Amygdala (tissue), 56 donors: ENCODE results near the gene PAX6.
A peak's percentile ranks its signal among the peaks of the same experiment; 100 is the strongest.

Experiments
- DNase-seq, 56 donors: peaks; one replicate each; lab custom pipeline; 2025; lab: John Stamatoyannopoulos, UW

The PAX6 gene

GRCh38 chr11:31810779-31811647 is at the start of gene PAX6:
Gene PAX6 (minus strand): TSS chr11:31811322. CDS start chr11:31806411, 4,911 bp downstream.
- DNase-seq: peak in 48 of 56 donors; percentile 33 to 89 (median 69)

GRCh38 chr11:31860391-31860790 is 49.3 kb upstream of the PAX6 start:
- DNase-seq: no peak

- DNase-seq: no peak
Observed at GRCh38 chr11:31856248-31856647, 45.1 kb upstream of the PAX6 start.

DNA sequence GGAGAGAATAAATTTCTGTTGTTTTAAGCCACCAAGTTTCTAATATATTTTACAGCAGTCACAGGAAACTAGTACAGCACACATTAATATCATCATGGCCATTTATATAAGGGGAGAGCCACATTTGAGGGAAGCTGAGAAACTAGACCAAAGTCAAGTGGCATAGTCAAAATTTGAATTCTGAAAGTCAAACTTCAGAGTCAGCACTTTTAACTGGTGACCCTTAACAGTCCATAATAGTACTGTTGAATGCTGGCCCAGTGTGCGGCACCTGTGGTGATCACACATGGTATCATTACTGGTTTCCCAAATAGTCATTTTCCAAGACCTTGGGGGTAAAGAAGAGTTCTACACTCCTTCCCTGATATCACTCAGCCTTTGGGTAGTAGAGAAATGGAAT is 44.3 kb upstream of the PAX6 start:
- DNase-seq: no peak

DNA sequence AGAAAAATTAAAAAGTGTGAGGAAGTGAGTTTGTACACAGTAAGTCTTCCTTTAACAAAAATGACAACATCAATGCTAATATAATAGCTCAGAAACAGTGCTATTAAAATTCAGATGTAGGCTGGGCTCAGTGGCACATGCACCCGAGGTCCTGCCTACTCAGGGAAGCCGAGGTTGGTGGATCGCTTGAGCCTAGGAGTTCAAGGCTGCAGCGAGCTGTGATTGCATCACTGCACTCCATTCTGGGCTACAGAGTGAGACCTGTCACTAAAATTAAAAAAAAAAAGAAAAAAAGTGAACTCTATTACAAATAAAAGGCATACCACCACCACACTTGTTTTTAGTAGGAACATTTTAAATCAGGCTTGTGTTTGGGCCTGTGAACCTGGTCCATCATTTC is 39.2 kb upstream of the PAX6 start:
- no peak for DNase-seq

DNA sequence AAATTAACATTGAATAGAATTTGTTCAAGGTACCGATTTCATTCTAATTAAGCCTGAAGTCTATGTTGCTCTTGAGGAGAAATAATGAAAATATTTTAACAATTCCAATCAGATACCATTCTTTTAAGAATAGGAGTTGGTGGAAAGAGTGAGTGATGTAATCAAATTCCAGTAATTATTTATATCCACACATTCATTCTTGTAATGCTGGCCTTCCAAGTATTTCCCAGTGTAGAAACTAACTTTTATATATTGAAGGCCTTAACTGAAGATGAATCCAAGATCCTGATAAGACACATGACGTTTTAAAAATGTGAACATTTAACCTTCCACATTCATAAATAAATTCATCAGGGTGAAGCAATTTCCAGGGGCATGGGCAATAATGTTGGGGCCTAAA is 36.6 kb upstream of the PAX6 start:
- DNase-seq: no peak

GRCh38 chr11:31845331-31845730 is 34.2 kb upstream of the PAX6 start:
- DNase-seq: no peak

DNA sequence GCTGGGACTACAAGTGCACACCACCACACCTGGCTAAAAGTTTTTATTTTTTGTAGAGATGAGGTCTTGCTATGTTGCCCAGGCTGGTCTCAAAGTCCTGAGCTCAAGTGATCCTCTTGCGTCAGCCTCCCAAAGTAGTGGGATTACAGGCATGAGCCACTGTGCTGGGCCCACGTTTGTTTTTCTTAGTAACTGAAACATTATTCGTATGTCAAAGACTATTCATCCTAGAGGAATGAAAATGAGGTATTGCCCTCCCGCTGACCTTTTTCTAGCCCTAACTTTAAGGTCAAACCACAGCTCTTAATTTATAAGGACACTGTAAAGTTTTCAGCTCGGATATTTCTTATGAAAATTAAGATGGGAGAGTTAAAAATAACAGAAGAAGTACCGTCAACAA is 33.2 kb upstream of the PAX6 start:
- DNase-seq: no peak

DNA sequence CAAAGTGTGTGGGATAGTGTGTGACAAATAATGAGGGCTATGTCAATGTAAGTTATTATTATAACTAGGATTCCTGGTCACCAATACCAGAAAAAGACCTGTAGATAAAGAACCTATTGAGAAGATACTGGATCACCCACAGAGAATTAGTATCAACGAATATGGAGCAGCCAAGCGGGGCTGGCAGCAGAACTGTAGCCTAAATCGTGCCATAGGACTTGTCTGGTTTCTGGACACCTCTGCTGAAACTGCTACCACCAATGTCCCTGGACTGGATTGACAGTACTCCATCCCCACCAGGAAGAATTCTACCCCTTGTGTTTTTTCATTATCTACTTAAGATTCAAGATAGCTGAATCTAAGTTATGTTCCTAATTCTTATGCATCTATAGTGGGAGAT is 30.3 kb upstream of the PAX6 start:
- DNase-seq: no peak

DNA sequence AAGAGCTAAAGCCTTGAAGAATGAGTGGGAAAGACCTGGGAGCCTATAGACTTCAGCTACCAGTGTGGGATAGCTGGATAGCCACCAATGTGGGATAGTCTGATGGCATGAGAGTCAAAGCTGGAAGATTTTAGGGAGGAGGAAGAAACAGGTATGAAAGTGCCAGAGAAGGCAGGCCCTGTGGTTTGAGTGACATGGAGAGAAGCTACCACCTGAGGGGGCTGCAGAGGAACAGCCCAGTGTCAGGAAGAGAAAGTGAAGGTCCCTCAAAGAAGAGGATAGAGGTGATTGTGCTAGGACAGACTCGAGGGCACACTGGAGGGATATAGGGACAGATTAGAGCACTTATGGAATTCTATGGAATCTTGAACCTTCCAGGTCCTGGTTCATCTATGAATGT is 23.1 kb upstream of the PAX6 start:
- no peak for DNase-seq

- DNase-seq: no peak
Observed at GRCh38 chr11:31830406-31830805, 19.3 kb upstream of the PAX6 start.

GRCh38 chr11:31828217-31828616 is 17.1 kb upstream of the PAX6 start:
- no peak for DNase-seq

DNA sequence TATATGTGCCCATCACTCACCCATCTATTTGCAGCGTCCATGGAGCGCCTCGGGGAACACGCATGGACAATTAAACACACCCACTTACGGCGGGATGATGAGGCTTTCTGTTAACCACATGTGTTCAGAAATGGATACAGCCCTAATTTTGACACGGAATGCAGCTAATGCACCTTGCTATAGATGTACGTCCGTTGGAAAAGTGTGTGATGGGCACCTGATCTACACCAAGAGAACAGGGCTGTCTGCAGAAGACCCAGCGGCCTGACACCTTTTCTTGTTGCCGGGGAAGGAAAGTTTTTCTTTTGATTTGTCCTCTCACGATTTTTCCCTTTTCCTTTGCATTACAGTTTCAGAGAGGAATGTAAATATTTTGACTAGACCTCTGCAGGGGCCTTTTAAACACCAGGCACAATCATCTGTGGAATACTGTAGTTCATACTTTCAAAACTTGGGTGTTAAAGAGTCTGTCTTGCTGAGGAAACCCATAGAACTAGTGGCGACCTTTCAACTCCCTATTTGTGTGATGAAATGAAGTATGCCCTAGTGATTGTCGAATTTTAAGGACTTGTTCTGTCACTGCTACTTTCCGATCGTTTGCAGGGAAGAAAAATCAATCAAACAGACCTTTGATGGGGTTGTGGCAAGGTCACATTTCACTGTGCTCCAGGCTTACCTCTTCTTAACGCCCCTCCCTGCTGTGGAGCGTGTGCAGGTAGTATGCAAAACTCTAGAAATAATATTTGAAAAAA is 16.5 kb upstream of the PAX6 start:
- DNase-seq: no peak

DNA sequence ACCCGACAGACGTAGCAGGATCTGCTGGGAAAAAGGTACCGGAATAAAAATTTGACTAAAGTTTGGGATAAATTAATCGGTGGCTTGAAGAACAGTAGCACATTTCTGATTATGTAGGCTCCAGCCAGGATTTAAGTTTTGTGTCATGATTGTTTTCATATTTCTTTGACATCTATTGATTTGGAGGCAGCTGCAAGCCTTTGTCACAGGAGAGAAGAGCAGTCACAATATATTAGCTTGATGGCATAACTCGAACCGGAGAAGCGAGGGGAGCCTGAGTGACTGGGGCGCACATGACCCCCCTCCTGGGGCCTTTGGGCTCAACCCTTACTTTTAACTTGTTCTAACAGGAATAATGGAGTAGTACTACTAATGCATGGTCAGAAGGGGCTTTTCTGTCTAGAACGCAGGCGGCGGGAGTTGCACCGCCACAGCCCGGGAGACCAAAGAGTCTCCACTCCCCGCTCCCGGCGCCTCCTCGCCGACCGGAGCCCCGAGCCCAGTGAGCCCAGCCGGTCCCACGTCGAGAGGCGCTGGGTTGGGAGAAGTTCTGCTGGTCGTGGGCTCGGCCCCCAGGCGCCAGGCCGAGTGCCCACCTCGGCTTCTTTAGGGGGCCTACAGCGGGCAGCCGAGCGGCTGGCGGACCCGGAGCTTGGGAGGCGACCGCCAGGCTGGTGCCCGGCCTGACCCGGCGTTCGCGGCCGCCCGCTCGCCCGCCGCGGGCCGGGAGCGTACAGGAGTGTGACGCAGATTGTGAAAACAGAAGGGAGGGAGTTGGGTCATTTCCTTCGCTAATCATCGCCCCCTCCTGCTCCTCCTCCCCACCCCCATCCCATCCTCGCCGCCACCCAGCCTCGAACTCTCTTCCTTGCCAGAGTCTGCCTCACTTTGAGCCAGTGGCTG is 15.7 kb upstream of the PAX6 start:
- DNase-seq: no peak

GRCh38 chr11:31825838-31826484 is 14.8 kb upstream of the PAX6 start:
- DNase-seq: no peak

DNA sequence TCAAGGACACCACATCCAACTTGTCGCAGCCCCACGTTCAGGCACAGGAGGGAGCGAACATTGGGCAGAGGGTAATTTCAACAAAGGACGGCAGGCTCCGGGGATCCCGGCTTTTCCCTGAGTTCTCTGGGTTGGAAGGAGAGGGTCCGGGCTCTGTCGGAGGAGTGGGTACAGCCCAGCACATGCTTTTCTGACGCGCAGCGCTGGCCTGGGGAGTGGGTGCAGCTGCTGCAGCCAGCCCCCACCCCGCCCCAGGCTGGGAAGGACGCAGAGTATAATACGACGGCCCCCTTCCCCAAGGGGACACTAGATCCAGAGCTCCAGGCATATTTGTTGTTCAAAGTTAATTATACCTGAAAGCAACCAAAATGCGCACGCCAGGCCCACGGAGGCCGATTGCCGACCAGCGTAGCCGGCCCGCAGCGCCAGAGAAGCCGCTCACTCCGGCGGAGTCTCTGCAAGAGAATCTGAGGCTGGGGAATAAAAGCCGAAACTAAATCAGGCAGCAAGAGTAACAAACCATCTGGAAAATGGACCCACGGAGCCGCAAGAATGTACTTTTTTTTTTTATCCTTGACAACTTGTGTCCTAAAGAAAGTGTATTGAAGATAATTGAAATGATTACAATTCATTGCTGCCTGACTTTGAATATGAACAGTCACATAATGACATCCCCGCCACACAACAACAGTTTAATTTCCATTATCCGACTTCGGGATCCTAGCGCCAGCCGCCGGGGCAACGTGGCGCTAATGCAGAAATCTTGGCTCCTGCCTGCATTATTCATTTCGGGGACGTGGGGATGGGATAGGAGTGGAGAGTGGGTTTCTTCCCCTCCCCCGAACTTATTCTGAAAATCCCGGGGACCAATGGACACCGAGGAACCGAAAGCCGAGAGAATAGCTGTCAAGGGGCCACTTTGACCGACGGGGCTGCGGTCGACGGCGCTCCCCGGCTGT is 14.0 kb upstream of the PAX6 start:
- no peak for DNase-seq

DNA sequence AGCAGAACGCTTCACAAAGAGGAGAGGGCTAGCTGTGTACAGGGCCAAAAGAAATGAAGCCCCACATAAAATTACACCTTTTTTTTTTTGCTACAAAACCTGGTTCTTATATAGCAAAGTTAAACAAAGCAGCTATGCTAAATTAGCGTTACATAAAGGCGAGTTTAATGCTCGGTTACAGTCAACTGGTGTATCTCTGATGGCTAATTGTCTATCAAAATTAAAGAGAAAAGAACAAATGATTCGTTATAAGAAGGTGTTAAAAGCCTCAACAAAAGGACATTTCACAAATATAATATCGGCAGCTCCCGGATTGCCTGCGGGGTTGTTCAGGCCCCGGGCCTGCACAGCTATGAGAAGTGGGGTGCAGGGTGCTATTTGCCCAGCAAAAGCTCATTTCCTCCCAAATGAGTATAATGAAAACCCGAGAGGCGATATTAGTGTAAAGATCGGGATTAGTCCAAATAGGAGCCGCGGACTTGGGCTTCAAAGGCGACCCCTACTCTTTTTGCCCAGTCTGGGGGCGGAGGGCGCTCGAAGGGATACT is 13.3 kb upstream of the PAX6 start:
- DNase-seq: no peak

DNA sequence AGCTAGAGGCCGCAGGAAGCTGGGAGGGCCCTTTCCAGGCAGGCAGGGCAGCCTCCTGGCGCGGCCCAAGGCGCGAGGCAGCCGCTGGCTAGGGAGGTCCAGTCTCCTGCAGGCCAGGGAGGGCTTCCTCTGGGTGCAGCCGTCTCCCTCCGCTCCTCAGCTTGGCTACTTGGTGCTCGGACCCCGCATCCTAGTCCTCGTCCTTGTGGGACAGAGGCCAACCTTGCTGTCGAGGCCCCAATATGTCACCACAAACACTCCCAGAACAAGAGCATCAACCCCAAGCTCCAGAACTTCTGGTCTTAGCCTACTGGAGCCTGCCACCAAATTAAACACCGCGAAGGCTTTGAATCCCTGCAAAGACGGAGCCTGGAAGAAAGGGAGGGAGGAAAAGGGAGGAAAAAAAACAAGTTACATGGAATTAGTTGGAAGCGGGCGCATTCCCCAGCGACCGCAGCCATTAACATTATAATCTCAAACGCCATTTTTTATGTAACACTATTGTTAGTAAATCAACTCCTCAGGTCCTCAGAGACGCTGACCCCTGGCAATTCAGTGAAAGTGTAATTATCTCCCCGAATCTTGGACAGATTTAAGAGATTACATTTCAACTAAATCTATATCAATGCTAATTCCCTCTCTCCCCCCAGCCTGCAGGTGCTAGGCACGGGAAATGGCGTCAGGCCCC is 12.7 kb upstream of the PAX6 start:
- DNase-seq: no peak
